ENCODE measurements around the gene CHST3. TPM values are rescaled to one million over a fixed set of nuclear protein-coding genes. Genes with fewer than 3 reads are reported as not detected.
"Not testable (repeated sequence)": the region's sequence is repeated elsewhere in the genome, so short reads cannot be mapped to it uniquely, and the experiment has no call there.

Gene CHST3
- total RNA-seq, 1 experiment from 2014 or later, result 16.0 TPM

- DNase-seq (ENCODE audit: extremely low read depth, low read depth), result no peak
These were observed 8.8 kb downstream of the CHST3 start for GRCh38 chr10:71972746-71973695.

- no peak for DNase-seq (ENCODE audit: extremely low read depth, low read depth)
These were observed 9.7 kb downstream of the CHST3 start for GRCh38 chr10:71973777-71974488.

- peak; percentile 46 for DNase-seq (ENCODE audit: extremely low read depth, low read depth)
These were observed 10.4 kb downstream of the CHST3 start for GRCh38 chr10:71974489-71975021.

- DNase-seq (ENCODE audit: extremely low read depth, low read depth), result no peak
These were observed 11.1 kb downstream of the CHST3 start for GRCh38 chr10:71975087-71975870.

- DNase-seq (ENCODE audit: extremely low read depth, low read depth), result no peak
These were observed 11.9 kb downstream of the CHST3 start for GRCh38 chr10:71975871-71976725.

- not testable (repeated sequence) for DNase-seq (ENCODE audit: extremely low read depth, low read depth)
These were observed 13.4 kb downstream of the CHST3 start for GRCh38 chr10:71977614-71977903.

GRCh38 chr10:71978476-71978875 is 14.3 kb downstream of the CHST3 start:
- no peak for DNase-seq (ENCODE audit: extremely low read depth, low read depth)

GRCh38 chr10:71978988-71979691 is 14.9 kb downstream of the CHST3 start:
- no peak for DNase-seq (ENCODE audit: extremely low read depth, low read depth)

GRCh38 chr10:71979692-71980062 is 15.5 kb downstream of the CHST3 start:
- DNase-seq (ENCODE audit: extremely low read depth, low read depth), result no peak

GRCh38 chr10:71980181-71981014 is 16.2 kb downstream of the CHST3 start:
- no peak for DNase-seq (ENCODE audit: extremely low read depth, low read depth)

GRCh38 chr10:71981015-71981875 is 17.1 kb downstream of the CHST3 start:
- peak; percentile 73 for DNase-seq (ENCODE audit: extremely low read depth, low read depth)

- no peak for DNase-seq (ENCODE audit: extremely low read depth, low read depth)
These were observed 17.7 kb downstream of the CHST3 start for GRCh38 chr10:71981876-71982230.

GRCh38 chr10:71982269-71983178 is 18.3 kb downstream of the CHST3 start:
- peak; percentile 74 for DNase-seq (ENCODE audit: extremely low read depth, low read depth)

- no peak for DNase-seq (ENCODE audit: extremely low read depth, low read depth)
These were observed 20.1 kb downstream of the CHST3 start for GRCh38 chr10:71984126-71984808.

- no peak for DNase-seq (ENCODE audit: extremely low read depth, low read depth)
These were observed 20.7 kb downstream of the CHST3 start for GRCh38 chr10:71984809-71985388.

Measured in NCI-H460 (cell line).